ENCODE data around the gene PRPS1.

DNA sequence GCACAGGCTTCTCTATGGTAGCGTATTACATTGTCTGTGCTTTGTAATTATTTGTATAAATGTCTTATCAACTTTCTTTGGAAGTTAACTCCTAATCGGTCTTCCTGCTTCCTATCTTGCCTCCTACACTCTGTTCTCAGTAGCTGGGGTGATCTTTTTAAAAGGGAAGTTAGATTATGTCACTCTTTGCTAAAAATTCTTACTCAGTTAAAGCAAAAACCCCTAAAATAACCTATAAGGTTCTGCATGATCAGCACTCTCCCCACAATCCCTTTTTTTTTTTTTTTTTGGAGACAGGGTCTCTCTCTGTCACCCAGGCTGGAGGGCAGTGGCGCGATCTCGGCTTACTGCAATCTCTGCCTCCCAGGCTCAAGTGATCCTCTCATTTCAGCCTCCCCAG is 2.6 kb upstream of the PRPS1 start:
- TF ChIP-seq POLR2A (IDR thresholded peaks at IDR 0.05; ENCODE audit: low read length), result no peak
- TF ChIP-seq GATA1 (IDR thresholded peaks at IDR 0.05; ENCODE audit: low read depth, low read length), result no peak

Measured in erythroblast (primary cell).